ENCODE measurements around the gene UBASH3B. TPM values are rescaled to one million over a fixed set of nuclear protein-coding genes. Genes with fewer than 3 reads are reported as not detected.

The UBASH3B gene
- total and polyA plus RNA-seq, 2 donors (not counting 1 experiment from before 2014, with no cell fraction given), result 13.1 to 44.4 TPM

GRCh38 chr11:122637541-122637940 is 18.0 kb upstream of the UBASH3B start:
- Histone ChIP-seq H3K27me3 (ENCODE audit: control insufficient read depth, insufficient read depth, low read length) (no peaks in the 10 kb centered on the region), H3K9me3 (ENCODE audit: control insufficient read depth, insufficient read depth, low read depth, low read length) (no peaks in the 10 kb centered on the region), H3K9ac (ENCODE audit: insufficient read depth, low read length) (no peak overlapping the region), H4K20me1 (ENCODE audit: control insufficient read depth, extremely low read depth, insufficient read depth, low read length) (no peaks in the 10 kb centered on the region), H3K4me1 (ENCODE audit: control insufficient read depth, extremely low read depth, insufficient read depth, low read length) (peaks cover under 1% of the 10 kb centered on the region), H3K27ac (ENCODE audit: insufficient read depth, low read length) (no peak overlapping the region), H3K79me2 (ENCODE audit: control insufficient read depth, insufficient read depth, low read length) (no peaks in the 10 kb centered on the region), H2AFZ (ENCODE audit: low read length) (no peak overlapping the region), H3K4me2 (ENCODE audit: extremely low read depth, insufficient read depth, low read length) (no peak overlapping the region), H3K36me3 (ENCODE audit: control insufficient read depth, insufficient read depth, low read length) (no peaks in the 10 kb centered on the region), H3K4me3 (replicated peaks in 1 of 4; ENCODE audit: control extremely low read depth in 1 of 4, insufficient read depth in 1 of 4, low read depth in 3 of 4, low read length in 4 of 4) (no peak overlapping the region)
- DNase-seq (ENCODE audit: low read depth in 2 of 2), result no peak
- no peak for TF ChIP-seq EZH2 (IDR thresholded peaks at IDR 0.05; ENCODE audit: low read length, missing control alignments)

- Histone ChIP-seq H3K9me3 (ENCODE audit: control insufficient read depth, insufficient read depth, low read depth, low read length) (no peaks in the 10 kb centered on the region), H3K27ac (ENCODE audit: insufficient read depth, low read length) (peak overlapping the region; percentile 59), H4K20me1 (ENCODE audit: control insufficient read depth, extremely low read depth, insufficient read depth, low read length) (no peaks in the 10 kb centered on the region), H3K27me3 (ENCODE audit: control insufficient read depth, insufficient read depth, low read length) (no peaks in the 10 kb centered on the region), H3K4me1 (ENCODE audit: control insufficient read depth, extremely low read depth, insufficient read depth, low read length) (peaks cover 17% of the 10 kb centered on the region), H2AFZ (ENCODE audit: low read length) (no peak overlapping the region), H3K4me3 (replicated peaks in 1 of 4; ENCODE audit: control extremely low read depth in 1 of 4, insufficient read depth in 1 of 4, low read depth in 3 of 4, low read length in 4 of 4) (no peak overlapping the region), H3K36me3 (ENCODE audit: control insufficient read depth, insufficient read depth, low read length) (no peaks in the 10 kb centered on the region), H3K79me2 (ENCODE audit: control insufficient read depth, insufficient read depth, low read length) (no peaks in the 10 kb centered on the region), H3K4me2 (ENCODE audit: extremely low read depth, insufficient read depth, low read length) (peak overlapping the region; percentile 60), H3K9ac (ENCODE audit: insufficient read depth, low read length) (no peak overlapping the region)
- DNase-seq (ENCODE audit: low read depth in 2 of 2), result peak; percentile 76 to 98
- TF ChIP-seq CTCF (conservative IDR thresholded peaks at IDR 0.05 in 1 of 2, IDR thresholded peaks at IDR 0.05 in 1 of 2; ENCODE audit: low read depth in 1 of 2, low read length in 2 of 2) (no peak), EZH2 (IDR thresholded peaks at IDR 0.05; ENCODE audit: low read length, missing control alignments) (no peak)
These were observed 13.0 kb upstream of the UBASH3B start for GRCh38 chr11:122642472-122642922.

GRCh38 chr11:122642971-122643370 is 12.6 kb upstream of the UBASH3B start:
- Histone ChIP-seq H3K4me3 (replicated peaks in 1 of 4; ENCODE audit: control extremely low read depth in 1 of 4, insufficient read depth in 1 of 4, low read depth in 3 of 4, low read length in 4 of 4) (no peak overlapping the region), H3K9me3 (ENCODE audit: control insufficient read depth, insufficient read depth, low read depth, low read length) (no peaks in the 10 kb centered on the region), H3K9ac (ENCODE audit: insufficient read depth, low read length) (no peak overlapping the region), H3K36me3 (ENCODE audit: control insufficient read depth, insufficient read depth, low read length) (no peaks in the 10 kb centered on the region), H3K27ac (ENCODE audit: insufficient read depth, low read length) (peak overlapping the region; percentile 59), H3K27me3 (ENCODE audit: control insufficient read depth, insufficient read depth, low read length) (no peaks in the 10 kb centered on the region), H3K4me1 (ENCODE audit: control insufficient read depth, extremely low read depth, insufficient read depth, low read length) (peaks cover 18% of the 10 kb centered on the region), H4K20me1 (ENCODE audit: control insufficient read depth, extremely low read depth, insufficient read depth, low read length) (no peaks in the 10 kb centered on the region), H2AFZ (ENCODE audit: low read length) (no peak overlapping the region), H3K4me2 (ENCODE audit: extremely low read depth, insufficient read depth, low read length) (peak overlapping the region; percentile 60), H3K79me2 (ENCODE audit: control insufficient read depth, insufficient read depth, low read length) (no peaks in the 10 kb centered on the region)
- peak in 1 of 2 donors; percentile 60 for DNase-seq (ENCODE audit: low read depth in 2 of 2)
- TF ChIP-seq EZH2 (IDR thresholded peaks at IDR 0.05; ENCODE audit: low read length, missing control alignments), result no peak
- no peak for TF ChIP-seq CTCF (conservative IDR thresholded peaks at IDR 0.05 in 1 of 2, IDR thresholded peaks at IDR 0.05 in 1 of 2; ENCODE audit: low read depth in 1 of 2, low read length in 2 of 2)

Measured in fibroblast of lung (primary cell).